ENCODE measurements around the gene URB2. TPM values are rescaled to one million over a fixed set of nuclear protein-coding genes. Genes with fewer than 3 reads are reported as not detected.

URB2 gene
- total and polyA plus RNA-seq, 10 of the 15 experiments (the other 5 are each of a cell fraction or from before 2014, with no cell fraction given) = 2.7 to 24.0 (median 16.9) TPM

- peak; percentile 48 for TF ChIP-seq CUX1 (IDR thresholded peaks at IDR 0.05; ENCODE audit: insufficient replicate concordance, low read depth, low read length)
- TF ChIP-seq, protein P1, sequence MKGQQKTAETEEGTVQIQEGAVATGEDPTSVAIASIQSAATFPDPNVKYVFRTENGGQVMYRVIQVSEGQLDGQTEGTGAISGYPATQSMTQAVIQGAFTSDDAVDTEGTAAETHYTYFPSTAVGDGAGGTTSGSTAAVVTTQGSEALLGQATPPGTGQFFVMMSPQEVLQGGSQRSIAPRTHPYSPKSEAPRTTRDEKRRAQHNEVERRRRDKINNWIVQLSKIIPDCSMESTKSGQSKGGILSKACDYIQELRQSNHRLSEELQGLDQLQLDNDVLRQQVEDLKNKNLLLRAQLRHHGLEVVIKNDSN (IDR thresholded peaks at IDR 0.05; ENCODE audit: borderline replicate concordance, extremely low read length, insufficient read depth, low read depth, low read length) = peak; percentile 85
- peak; percentile 89 for TF ChIP-seq POLR2A (IDR thresholded peaks at IDR 0.05; ENCODE audit: low read depth, low read length)
- no peak; the same call in 1 of the 2 replicates for TF ChIP-seq PKNOX1 (IDR thresholded peaks at IDR 0.05)
- TF ChIP-seq SRF (IDR thresholded peaks at IDR 0.05; ENCODE audit: low read depth in 2 of 2, low read length in 2 of 2) = peak; percentile 86 to 97
- peak; percentile 84; the same call in 1 of the 2 replicates for TF ChIP-seq RB1 (IDR thresholded peaks at IDR 0.05; ENCODE audit: borderline replicate concordance)
- no peak for TF ChIP-seq MTA3 (IDR thresholded peaks at IDR 0.05; ENCODE audit: borderline replicate concordance, low read length)
- TF ChIP-seq YY1 (IDR thresholded peaks at IDR 0.05; ENCODE audit: low read depth, low read length) = peak; percentile 84; the same call in 1 of the 2 replicates
- TF ChIP-seq, protein P2, sequence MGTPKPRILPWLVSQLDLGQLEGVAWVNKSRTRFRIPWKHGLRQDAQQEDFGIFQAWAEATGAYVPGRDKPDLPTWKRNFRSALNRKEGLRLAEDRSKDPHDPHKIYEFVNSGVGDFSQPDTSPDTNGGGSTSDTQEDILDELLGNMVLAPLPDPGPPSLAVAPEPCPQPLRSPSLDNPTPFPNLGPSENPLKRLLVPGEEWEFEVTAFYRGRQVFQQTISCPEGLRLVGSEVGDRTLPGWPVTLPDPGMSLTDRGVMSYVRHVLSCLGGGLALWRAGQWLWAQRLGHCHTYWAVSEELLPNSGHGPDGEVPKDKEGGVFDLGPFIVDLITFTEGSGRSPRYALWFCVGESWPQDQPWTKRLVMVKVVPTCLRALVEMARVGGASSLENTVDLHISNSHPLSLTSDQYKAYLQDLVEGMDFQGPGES (IDR thresholded peaks at IDR 0.05) = 0 out of 2 replicates have a peak, but pooled peaks have one; percentile 8
- 0 out of 2 replicates have a peak, but pooled peaks have one; percentile 18 for TF ChIP-seq ZNF24 (IDR thresholded peaks at IDR 0.05)
- TF ChIP-seq ZNF274 (IDR thresholded peaks at IDR 0.05; ENCODE audit: insufficient read depth, insufficient read length) = no peak
- no peak for TF ChIP-seq ATF7 (IDR thresholded peaks at IDR 0.05; ENCODE audit: low read depth)
- TF ChIP-seq RUNX3 (IDR thresholded peaks at IDR 0.05; ENCODE audit: low read length) = peak; percentile 48
- TF ChIP-seq NR2C2 (IDR thresholded peaks at IDR 0.05; ENCODE audit: borderline replicate concordance, control insufficient read depth, insufficient read length, low read depth) = peak; percentile 58
- TF ChIP-seq ZNF207 (IDR thresholded peaks at IDR 0.05; ENCODE audit: borderline replicate concordance) = peak; percentile 58; the same call in 1 of the 2 replicates
- no peak for TF ChIP-seq CHD4 (IDR thresholded peaks at IDR 0.05)
- no peak; the same call in 1 of the 2 replicates for TF ChIP-seq TBL1XR1 (IDR thresholded peaks at IDR 0.05; ENCODE audit: low read depth, low read length)
- peak; percentile 83; the same call in 1 of the 2 replicates for TF ChIP-seq TAF1 (IDR thresholded peaks at IDR 0.05; ENCODE audit: borderline replicate concordance, low read depth, low read length)
- TF ChIP-seq MLLT1 (IDR thresholded peaks at IDR 0.05) = 0 out of 2 replicates have a peak, but pooled peaks have one; percentile 32
- no peak for TF ChIP-seq CBX3 (IDR thresholded peaks at IDR 0.05; ENCODE audit: borderline replicate concordance, low read depth)
These were observed at the start of gene URB2, which contains the start of gene TAF5L (continued) for GRCh38 chr1:229625915-229626831.

Data from GM12878 (cell line).